Hematopoietic multipotent progenitor cell treated with erythropoietin and hydrocortisone succinate and interleukin-3 and kit ligand, for 6 days (in vitro differentiated cells): ENCODE measurements around the gene ZNF22.

ENCODE experiments used
- DNase-seq: peaks from one replicate; pipeline ENCODE4 v3.0.0-alpha.2; 2015

The ZNF22 gene

DNA sequence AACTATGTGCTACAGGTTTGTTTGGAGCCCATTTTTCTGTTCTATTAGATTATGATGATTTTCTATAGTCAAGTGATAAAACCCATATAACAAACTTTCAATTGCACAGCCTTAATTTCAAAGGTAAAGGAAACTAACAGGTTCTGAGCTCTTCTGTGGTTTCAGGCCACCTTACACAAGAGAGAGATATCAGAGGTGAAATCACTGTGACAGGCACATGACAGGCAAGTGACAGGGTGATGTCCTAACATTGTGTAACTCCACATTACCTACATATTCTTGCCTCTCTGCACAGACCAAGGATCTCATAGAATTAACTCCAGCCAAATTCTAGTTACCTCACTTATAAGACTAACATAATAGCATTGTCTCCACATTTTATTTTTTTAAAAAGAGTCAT is 35.0 kb downstream of the ZNF22 start:
- DNase-seq: no peak

GRCh38 chr10:45040921-45041542 is 40.3 kb downstream of the ZNF22 start:
- no peak for DNase-seq

- DNase-seq: no peak
Observed at GRCh38 chr10:45044290-45044689, 43.6 kb downstream of the ZNF22 start.

DNA sequence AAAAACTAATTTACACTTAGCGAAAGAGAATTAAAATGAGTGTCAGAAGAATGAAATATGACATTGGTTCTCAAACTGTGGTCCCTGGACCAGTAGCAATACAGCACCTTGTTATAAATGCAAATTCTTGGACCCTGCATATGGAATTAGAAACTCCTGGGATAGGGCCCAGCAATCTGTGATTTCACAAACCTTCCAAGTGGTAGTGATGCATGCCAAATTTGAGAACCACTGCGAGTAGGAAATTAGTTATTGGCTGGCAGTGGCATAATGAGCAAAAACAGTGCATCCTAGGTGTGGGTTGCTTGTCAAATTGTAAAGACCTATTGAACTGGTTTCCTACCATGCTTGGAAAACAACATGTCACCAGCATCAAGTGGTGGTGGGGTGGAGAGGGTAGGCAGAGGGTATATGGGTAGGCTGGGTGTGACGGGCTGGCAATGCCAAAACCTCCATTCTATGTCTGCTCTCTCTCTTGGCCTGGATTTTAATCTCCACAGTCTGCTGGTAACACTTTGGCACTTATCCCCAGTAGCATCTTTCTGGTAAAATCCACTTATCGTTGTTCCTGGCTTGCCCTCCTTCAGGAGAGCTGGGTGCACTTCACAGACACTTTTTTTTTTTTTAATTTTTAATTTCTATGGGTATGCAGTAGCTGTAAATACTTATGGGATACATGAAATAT is 50.0 kb downstream of the ZNF22 start:
- no peak for DNase-seq

DNA sequence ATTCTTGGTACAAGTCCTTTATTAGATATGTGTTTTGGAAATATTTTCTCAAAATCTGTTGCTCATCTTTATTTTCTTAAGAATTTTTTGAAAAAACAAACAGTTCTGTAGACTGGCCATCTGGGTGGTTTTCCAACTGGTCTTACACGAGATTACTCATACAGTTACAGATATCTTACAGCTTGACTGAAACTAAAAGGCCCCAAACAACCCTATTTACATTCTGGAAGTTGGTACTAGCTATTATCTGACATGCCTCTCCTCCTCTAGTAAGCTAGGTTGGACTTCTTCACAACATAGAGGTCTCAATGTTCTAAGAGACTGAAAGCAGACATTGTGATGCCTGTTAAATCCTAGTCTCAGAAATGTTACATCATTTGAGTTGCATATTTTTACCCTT is 52.0 kb downstream of the ZNF22 start:
- no peak for DNase-seq

- no peak for DNase-seq
Observed at GRCh38 chr10:45053569-45054100, 52.9 kb downstream of the ZNF22 start.
